ENCODE measurements around the gene PAF1.
A peak's percentile ranks its signal among the peaks of the same experiment; 100 is the strongest.
"Not testable (repeated sequence)": the region's sequence is repeated elsewhere in the genome, so short reads cannot be mapped to it uniquely, and the experiment has no call there.

PAF1 gene

DNA sequence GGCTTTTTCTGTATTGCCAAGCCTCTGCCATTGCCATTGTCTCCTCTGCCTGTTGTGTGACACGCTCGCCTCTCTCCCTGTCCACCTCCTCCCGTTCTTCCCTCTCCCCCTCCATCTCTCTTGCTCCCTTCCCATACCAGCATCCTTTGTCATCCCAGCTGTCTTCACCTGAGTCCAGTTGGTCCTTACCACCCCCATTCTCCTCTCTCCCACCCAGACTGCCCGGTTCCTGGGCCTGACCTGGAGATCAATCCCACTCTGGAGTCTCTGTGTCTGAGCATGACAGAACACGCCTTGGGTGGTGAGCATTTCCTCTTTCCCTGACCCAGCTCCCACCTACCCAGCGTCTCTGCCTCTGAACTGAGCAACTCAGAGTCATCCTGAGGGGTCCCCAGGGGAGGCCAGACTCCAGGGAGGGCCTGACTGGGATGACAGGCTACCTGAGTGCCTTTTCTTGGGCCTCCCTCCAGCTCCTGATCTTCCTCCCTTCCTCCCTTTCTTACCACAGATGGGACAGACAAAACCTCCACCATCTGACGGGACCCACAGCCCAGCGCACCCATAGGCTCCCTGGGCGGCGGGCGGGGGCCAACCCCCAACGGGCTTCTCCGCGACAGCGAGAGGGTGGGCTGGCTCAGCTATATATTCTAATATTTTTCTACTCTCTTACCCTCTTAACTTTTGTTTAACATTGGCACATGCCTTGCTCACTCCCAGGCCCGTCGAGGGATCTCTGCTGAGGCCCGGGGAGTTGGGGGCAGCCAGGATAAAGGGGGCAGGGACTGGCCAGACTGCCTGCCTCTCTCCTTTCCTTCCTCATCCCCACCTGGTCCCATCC lies 7.7 kb downstream of the PAF1 start:
- DNase-seq (ENCODE audit: low spot score): no peak

DNA sequence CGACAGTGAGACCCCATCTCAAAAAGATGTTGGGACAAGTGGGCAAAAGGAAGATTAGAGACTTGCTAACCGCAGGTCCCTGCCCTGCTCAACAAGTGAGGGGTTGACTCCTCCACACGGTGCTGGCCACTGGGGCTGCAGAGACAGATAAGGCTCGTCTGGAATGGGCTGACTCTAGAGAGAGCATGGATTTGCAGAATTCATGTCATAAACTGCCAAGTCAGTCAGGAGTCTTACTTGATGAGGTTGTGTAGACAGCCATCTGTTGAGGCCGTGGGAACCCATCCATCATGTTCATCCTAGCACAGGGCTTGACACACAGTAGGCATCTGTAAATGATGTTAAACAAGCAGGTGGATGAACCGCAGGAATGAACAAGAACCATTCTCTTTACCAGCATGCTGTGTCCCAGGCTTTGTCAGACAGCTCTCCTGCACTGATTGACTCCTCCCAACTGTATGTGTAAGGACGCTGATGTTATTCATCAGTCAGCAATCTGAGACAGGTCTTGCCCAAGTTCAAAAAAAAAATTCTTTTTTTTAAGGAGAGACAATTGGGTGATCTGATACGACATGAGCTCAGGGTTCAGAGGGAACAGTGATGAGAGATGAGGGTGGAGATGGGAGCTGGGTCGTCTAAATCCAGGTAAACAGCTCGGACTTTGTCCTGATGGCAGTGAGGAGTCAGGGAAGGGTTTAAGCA lies 8.8 kb downstream of the PAF1 start:
- peak; percentile 37 for DNase-seq (ENCODE audit: low spot score)

DNA sequence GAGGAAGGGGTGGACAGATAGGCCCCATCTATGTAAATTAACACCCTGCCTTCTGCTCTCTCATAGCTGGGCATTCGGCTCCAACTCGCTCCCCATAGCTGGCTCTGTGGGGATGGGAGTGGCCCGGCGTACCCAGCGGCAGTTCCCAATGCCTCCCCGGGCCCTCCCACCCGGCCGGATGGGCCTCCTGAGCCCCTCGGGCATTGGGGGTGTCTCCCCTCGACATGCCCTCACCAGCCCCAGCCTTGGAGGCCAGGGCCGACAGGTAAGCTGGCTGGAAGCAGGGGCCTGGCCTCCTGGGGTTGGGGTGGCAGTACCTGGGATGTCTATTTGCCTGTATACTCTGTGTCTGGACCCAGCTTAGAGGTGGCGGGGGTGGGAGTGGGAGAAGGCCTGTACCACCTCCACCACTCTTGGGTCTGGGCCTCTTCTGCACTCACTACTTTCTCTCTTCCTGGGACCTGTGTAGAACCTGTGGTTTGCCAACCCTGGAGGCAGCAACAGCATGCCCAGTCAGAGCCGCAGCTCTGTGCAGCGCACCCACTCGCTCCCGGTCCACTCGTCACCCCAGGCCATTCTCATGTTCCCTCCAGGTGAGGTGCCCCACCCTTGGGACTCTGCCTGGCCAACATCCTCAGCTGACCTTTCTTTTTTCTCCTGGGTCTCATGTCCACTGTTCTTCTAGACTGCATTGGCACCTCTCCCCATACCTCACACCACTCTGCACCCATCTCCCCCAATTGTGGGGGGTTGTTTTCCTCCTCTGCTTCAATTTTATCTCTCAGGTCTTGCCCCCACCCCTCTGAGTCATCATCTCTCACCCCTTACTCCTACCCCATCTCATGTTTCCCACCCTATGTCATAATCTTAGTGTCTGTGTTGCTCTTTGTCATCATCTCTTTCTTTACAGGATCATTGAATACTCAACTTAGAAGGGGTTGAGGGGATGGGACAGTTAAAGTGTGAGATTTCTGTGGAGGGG lies 10.1 kb downstream of the PAF1 start:
- DNase-seq (ENCODE audit: low spot score): no peak

DNA sequence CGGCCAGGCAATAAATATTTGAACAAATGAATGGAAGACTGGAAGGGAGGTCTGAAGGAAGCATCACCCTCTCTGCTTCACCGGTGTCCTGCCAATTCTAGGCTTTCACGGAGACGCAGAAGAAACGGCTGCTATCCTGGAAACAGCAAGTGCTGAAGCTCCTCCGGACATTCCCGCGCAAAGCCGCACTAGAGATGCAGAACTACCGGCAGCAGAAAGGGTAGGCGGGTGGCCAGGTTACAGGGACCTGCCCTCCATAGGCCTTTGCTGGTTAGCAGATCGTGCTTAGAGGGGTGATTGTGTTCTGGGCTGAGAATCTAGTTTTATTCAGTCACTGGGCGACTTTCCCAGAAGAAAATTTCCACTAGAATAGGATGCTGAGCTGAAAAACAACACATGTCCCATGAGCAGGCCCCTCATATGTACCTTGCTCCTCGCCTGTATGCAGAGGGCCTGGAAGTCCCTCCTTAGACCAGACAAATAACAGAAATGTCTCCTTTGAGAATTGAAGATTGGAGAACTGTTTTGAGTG lies 11.0 kb downstream of the PAF1 start:
- DNase-seq (ENCODE audit: low spot score): no peak

DNA sequence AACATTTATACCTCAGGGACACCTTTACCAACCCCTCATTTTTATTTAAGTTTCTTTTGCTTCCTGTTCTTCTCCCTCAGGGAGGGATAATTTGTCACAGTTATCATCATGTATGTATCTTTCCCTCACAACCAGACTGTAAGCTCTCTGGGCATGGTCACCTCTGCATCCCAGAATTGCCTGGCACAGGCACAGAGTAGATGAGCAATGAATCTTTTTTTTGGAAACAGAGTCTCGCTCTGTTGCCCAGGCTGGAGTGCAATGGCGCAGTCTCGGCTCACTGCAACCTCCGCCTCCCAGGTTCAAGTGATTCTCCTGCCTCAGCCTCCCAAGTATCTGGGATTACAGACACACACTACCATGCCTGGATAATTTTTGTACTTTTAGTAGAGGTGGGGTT lies 11.5 kb downstream of the PAF1 start:
- DNase-seq (ENCODE audit: low spot score): not testable (repeated sequence)

DNA sequence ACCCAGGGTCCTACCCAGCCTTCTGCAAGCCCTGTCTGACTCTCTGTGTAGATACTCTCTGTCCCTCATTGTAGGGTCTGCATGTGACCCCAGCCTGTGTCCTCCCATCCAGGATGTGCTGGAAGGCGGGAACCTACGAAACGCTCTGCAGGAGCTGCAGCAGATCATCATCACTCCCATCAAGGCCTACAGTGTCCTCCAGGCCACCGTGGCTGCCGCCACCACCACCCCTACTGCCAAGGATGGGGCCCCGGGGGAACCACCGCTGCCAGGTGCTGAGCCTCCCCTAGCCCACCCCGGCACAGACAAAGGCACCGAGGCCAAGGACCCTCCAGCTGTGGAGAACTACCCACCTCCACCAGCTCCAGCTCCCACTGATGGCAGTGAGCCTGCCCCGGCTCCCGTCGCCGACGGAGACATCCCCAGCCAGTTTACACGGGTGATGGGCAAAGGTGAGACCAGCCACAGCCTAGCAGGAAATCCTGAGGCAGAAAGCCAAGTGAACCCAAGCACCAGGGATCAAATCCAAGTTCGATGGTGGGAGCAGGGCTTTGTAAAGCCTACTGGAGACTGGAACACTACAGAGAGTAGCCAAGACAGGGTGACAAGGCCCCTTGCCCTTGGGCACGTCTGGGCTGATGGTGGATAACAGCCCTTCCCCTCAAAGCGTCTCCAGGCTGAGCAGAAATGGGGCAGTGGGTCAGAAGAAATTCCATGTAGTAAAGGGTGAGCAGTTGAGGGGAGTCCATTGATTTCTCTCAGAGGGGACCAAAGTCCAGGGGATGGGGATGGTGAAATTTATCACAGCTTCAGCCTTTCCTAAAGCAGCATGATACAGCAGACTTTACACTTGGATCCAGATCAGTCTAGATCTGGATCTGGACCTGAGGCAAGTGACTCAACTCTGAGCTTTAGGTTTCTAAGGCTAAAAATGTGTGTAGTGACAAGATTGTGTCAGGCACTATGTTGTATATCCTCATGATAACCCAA lies 13.2 kb downstream of the PAF1 start:
- DNase-seq (ENCODE audit: low spot score): no peak

DNA sequence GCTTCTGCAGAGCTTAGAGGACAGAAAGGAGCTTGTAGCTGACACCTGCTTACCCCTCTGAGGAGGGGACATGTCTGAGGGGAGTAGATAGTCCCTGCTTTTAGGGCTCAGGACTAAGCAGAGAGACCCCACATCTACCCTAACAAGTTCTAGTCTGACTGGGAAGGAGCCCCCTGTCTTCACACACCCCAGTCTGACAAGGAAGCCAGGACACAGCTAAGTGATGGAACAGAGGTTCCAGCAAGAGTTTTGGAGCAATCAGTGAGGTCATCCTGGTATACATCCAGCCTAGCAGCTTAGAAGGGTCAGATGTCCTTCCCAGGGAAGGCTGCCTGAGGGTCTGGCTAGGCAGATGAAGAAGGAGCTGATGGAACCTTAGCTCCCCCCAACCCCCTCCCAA lies 15.0 kb downstream of the PAF1 start:
- no peak for DNase-seq (ENCODE audit: low spot score)

DNA sequence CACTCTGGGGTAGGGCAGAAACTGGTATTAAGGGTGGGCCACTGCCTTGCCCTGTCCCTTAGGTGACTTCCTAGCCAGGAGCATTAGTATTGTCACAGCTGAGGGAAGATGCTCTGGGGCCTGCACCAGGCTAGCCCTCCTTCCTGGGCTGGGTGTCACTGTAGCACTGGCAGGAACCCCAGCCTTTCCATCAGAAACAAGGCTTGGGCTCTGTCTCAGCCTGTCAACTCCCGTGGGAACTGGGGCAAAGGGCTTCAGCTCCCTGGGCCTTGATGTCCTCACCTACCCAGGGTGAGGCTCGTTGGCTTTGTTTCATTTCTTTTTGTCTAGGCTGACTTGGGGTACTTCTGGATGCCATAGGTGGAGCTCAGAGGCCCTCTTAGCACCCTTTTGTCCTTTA lies 18.0 kb downstream of the PAF1 start:
- peak; percentile 50 for DNase-seq (ENCODE audit: low spot score)

DNA sequence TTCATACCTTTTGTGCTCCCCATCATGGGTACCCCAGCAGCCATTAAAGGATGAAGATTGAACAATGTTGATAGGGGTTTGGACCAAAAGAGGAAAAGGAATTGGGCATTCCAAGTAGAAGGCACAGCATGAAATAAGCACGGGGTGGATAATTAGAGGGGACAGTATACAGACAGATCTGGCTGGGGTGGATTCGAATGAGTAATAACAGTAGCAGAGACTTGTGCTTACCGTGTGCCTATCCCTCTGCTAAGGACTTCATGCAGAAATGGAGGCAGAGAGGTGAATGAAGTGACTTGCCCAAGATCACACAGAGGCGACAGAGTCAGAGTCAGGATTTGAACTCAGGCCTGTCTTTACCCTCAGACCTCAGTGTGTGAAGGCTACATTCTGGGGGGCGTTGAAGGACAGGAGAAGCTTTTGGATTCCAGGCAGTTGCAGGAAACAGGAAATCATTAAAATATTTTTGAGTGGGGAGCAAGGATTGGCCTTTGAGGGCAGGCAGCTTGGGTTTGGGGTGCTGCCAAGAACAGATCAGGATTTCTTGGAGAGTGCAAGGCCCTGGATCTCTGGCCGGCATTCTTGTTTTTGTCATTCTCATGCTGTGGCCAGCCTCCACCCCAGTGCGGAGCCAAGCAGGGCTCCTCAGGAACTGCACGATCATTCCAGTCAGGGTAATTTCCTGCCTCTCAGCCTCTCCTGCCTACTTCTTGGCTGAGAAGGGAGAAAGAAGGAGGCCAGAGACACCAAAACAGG lies 18.7 kb downstream of the PAF1 start:
- DNase-seq (ENCODE audit: low spot score): peak; percentile 95

DNA sequence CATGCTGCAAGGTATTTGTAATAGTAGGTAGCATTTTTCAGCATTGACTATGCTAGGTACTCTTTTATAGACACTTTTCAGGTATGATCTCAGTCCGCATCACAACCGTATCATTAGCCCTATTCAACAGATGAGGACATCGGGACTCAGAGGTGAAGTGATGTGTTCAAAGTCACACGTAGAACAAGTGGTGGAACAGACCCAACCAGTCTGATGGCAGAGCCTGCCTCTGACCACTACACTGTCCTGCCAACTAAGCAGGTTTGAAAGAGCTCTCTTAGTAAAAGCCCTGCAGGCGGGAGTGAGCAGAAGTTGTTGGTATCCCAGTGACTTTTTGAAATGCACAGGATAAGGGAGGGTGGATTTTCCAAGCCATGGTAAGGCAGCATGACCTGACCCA lies 20.2 kb downstream of the PAF1 start:
- no peak for DNase-seq (ENCODE audit: low spot score)

DNA sequence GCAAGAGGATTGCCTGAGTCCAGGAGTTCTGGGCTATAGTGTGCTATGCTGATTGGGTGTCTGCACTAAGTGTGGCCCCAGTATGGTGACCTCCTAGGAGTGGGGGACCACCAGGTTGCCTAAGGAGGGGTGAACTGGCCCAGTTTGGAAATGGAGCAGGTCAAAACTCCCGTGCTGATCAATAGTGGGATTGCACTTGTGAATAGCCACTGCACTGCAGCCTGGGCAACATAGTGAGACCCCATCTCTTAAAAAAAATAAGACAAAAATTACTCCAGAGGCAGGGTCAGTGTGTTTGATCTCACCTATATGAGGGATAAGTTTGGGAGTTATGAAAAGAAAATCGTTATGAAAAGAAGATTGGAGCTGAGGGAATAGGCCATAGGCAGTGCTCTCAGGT lies 21.7 kb downstream of the PAF1 start:
- no peak for DNase-seq (ENCODE audit: low spot score)

DNA sequence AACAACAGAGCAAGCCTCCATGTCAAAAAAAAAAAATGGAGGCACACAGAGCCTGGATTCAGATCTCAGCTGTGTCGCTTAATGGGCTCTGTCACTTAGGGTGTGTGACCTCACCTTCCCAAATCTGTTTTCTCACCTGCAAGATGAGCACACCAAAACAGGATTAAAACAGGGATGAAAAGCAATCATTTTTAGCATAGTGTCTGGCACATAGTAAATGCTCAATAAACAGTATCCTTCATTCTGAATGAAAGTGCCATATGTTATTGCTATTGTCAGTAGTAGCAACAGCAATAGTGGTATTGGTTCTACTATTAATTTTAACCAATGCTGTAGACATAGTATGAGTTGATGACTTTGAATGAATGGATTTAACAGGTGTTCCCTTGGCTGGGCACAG lies 25.4 kb downstream of the PAF1 start:
- DNase-seq (ENCODE audit: low spot score): no peak

DNA sequence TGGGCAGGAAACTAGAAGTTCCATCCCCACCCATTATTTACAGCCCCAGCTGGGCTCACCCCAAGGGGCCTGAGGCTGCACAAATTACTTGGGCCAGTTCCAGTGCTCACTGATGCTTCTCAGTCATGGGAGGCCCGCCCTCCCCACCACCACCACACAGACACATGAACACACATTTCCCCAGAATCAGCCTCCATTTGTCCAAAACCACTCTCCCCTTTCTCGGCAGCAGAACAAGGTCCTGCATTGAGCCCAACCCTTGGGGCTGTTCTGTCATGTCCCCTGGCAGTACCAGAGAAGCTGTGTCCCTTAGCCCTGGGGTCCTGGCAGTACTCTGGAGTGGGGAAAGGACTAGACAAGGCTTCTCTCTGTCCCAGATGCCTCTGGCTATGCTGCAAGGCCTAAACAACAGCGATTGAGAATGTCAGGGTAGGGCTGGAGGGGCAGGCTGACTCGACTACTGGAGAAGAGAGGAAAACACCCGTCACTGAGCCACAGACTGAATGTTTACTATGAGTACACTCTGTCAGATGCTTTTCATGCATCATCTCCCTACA lies 26.9 kb downstream of the PAF1 start:
- DNase-seq (ENCODE audit: low spot score): no peak

DNA sequence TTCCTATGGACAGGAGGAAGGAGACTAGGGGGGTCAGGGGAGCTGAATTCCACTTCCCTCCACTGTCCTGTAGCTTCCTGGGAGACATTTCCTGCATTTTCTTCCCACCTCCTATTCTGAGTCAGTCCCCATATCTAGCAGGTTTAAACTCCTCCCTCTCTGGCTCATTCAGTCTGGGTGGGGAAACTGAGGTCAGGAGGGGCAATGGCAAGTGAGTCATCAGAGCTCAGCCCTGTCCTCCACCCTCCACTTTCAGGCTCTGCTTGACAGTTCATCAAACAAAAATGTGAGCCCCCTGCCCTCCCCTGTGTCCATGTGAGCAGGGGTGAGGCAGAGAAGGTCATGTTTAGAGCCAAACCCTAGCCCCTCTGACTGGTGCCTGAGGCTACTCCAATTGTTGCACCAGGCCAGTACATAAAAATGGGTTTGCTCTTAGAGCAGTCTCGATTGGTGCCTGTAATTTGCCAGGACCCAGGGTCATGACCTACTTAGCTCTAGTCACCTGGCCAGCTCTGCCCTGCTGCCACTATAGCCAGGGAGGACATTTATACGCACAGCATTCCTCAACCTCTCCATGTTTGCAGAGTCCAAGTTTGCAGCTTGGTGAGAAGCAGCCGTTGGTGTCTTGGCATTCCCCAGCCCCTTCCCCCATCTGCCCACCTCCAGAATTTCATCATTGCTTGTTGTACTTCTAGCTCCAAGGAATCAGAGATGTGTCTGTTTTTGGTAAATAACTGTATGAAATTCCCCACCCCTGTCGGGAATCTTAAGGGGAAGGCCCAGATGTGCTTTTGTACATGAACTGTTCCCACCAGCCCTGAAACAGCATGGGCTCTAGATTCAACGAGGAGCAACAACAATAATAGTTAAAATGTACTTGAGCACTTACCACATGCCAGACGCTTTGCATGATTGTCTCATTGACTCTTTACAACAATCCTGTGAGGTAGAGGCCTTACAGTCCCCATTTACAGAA lies 27.9 kb downstream of the PAF1 start:
- peak; percentile 43 for DNase-seq (ENCODE audit: low spot score)

DNA sequence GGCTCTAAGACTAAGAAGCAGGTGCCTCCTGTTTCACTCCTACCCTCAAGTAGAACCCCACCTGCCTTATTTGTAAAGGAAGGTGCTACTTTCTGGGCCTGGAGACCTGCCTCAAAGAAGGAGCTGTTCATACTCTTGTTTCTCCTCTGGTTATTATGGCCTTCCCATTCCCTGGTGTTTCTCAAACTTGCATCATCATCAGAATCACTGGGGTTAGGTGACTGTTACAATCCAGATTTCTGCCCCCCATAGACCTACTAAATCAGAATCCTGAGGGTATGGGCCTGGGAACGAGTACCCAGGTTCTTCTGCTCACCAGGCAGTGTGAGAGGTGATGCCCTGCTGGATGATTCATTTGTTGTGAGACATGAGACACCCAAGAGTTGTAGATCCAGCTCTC lies 30.3 kb downstream of the PAF1 start:
- DNase-seq (ENCODE audit: low spot score): no peak

DNA sequence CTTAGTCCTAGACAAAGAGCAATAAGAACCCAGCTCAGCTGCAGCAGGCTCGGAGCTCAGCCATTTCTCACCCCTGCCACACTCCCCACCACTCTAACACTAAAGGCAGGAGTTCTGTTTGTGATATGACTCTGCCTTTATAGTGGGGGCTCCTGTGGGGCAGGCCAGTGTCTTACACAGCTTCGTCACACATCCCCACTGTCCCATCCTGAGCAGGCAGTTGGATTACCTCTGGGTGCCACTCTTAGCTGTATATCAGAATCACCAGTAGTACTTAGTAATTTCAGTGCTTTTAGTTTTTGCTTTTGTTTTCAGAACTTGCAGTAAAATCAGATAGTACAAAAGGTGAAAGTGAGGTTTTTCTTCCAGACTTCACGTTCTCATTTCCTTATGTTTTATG lies 31.9 kb downstream of the PAF1 start:
- no peak for DNase-seq (ENCODE audit: low spot score)

DNA sequence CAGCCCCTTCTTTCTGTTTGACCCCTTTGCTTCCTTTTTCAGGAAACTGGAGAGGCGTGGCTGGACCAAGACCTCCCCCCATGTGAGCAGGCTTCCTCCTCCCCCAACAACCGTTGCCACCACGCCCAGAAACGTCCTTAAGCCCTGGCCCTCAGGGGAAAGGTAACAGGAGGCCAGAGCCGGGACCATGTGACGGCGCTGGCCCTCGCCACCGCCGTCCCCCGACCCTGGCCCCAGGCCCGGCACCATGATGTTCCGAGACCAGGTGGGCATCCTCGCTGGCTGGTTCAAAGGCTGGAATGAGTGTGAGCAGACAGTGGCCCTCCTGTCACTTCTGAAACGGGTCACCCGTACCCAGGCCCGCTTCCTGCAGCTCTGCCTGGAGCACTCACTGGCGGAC lies 34.3 kb downstream of the PAF1 start:
- DNase-seq (ENCODE audit: low spot score): no peak

DNA sequence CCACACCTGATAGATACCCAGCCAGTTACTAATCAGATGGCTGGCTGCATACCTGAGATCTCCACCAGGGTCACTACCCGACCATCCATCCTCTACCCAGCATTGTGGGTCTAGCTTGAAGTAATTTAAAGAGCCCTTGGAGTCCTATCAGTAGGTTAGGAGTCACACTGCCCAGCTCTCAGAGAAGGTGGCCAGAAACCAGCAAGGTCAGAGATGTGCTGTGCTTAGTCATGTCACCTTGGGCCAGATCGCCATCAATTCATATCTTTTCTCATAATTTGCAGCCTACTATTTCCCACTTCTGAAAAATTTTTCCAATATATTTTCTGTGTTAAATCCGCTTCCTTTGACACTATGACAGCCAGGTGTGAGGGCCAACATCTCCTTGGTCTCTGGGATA lies 34.8 kb downstream of the PAF1 start:
- no peak for DNase-seq (ENCODE audit: low spot score)

DNA sequence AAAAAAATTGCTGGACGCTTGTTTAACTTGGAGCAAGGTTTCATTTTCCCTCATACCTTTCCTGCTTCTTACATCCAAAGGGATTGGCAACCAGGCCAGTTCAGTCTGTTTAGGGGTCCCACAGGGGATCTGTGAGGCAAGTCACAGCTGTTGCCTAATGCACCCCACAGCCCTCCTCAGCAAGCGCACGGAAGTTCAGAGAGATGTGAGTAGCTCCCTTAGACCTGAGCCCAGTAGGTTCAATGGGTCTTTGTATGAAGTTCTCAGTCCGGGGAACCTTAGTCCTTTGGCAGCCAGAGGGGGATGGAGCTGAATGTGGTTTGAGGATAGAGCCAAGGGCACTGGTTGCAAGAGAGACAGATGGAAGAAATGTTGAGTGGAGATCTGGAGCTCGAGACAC lies 35.7 kb downstream of the PAF1 start:
- DNase-seq (ENCODE audit: low spot score): no peak
